A549 (cell line): ENCODE results near the gene CLCA4.

Experiments
- CHD2 ChIP-seq: fragments of 150-350 bp; IDR thresholded peaks from 2 replicates; pipeline ENCODE4 v1.6.1; 2014; ENCODE audit warnings: low read length; ENCODE audit not compliant: partially characterized antibody
- CTCF ChIP-seq: fragments of >200 bp; sonication (Bioruptor Twin); formaldehyde crosslinking; IDR thresholded peaks from 3 replicates; pipeline ENCODE4 v1.5.1; 2016
- EHF ChIP-seq: fragments of 250-450 bp; sonication (Bioruptor Pico); IDR thresholded peaks from 2 replicates; pipeline ENCODE4 v1.5.0; 2020; ENCODE audit warnings: mild to moderate bottlenecking
- EP300 ChIP-seq, 2 experiments: fragments of >200 bp; sonication (Bioruptor Twin); formaldehyde crosslinking; IDR thresholded peaks; 2 replicates in 1 of 2; 3 replicates in 1 of 2; pipeline ENCODE4 v1.6.1; 2016 to 2017
- MAX ChIP-seq: IDR thresholded peaks from 2 replicates; pipeline ENCODE4 v1.6.1; 2012
- POLR2A ChIP-seq: IDR thresholded peaks from 2 replicates; pipeline ENCODE4 v1.6.1; 2012; ENCODE audit warnings: mild to moderate bottlenecking, low read length
- RAD21 ChIP-seq, 2 experiments: fragments of >200 bp in 1 of 2; sonication (Bioruptor Twin) in 1 of 2; formaldehyde crosslinking in 1 of 2; IDR thresholded peaks in 1 of 2; conservative IDR thresholded peaks in 1 of 2; 2 replicates in 1 of 2; 3 replicates in 1 of 2; pipeline ENCODE4 v1.6.1; 2012 to 2018; ENCODE audit warnings: inconsistent platforms in 1 of 2
- RCOR1 ChIP-seq: fragments of 150-350 bp; IDR thresholded peaks from 2 replicates; pipeline ENCODE4 v1.6.1; 2014; ENCODE audit warnings: antibody characterized with exemption, low read length, low read depth
- RFX5 ChIP-seq: fragments of 450-650 bp; IDR thresholded peaks from 2 replicates; pipeline ENCODE4 v1.7.1; 2014; ENCODE audit warnings: antibody characterized with exemption, mild to moderate bottlenecking, moderate library complexity
- TP53 ChIP-seq: fragments of 250-450 bp; sonication (Bioruptor Pico); IDR thresholded peaks from 2 replicates; pipeline ENCODE4 v1.5.0; 2021; ENCODE audit warnings: mild to moderate bottlenecking, moderate library complexity
- USF2 ChIP-seq: fragments of 450-650 bp; IDR thresholded peaks from 2 replicates; pipeline ENCODE4 v1.6.1; 2014; ENCODE audit warnings: antibody characterized with exemption

- TF ChIP-seq CTCF (no peak), EP300 (IDR thresholded peaks at IDR 0.05) (no peak), MAX (no peak), CHD2 (no peak), TP53 (no peak), EHF (CRISPR knock-in tag) (no peak), POLR2A (no peak), RAD21 (conservative IDR thresholded peaks at IDR 0.05 in 1 of 2, IDR thresholded peaks at IDR 0.05 in 1 of 2) (no peak), RFX5 (no peak), USF2 (no peak), RCOR1 (no peak)
These were observed 8.1 kb upstream of the CLCA4 start for GRCh38 chr1:86538775-86539174.
